Endothelial cell of umbilical vein (primary cell): ENCODE data around the gene CSF2. TPM values are rescaled to one million over a fixed set of nuclear protein-coding genes. Genes with fewer than 3 reads are reported as not detected.

ENCODE experiments used
- BruUV-seq: library from RNA; stranded (reverse); fragments of 400-500 nt; replicated peaks from 2 replicates; lab custom pipeline; 2021; lab: Mats Ljungman, UMichigan
- CTCF ChIA-PET: fragments of 300-600, 350-600 bp; sonication (Branson Sonifier 250); formaldehyde crosslinking; loops from one replicate; lab custom pipeline; 2021; ENCODE audit warnings: antibody characterized with exemption, inconsistent platforms; lab: Charles Lee
- POLR2A ChIA-PET: fragments of 300-600, 350-600 bp; sonication (Branson Sonifier 250); formaldehyde crosslinking; loops from one replicate; lab custom pipeline; 2021; ENCODE audit warnings: antibody characterized with exemption, inconsistent platforms; lab: Charles Lee
- DNase-seq: peaks from one replicate; pipeline ENCODE4 v3.0.0-alpha.2; 2011; ENCODE audit warnings: low read depth, low spot score
- FAIRE-seq: peaks from 2 replicates; lab custom pipeline; 2011; peaks lifted over from hg19 to GRCh38; lab: Jason Lieb, UNC
- H2AFZ ChIP-seq: 2 replicates; pipeline ENCODE4 v1.6.0; 2012; ENCODE audit warnings: low read depth, low read length, control low read depth, inconsistent platforms
- H3K27ac ChIP-seq: 2 replicates; pipeline ENCODE4 v1.5.1; 2011; ENCODE audit warnings: low read depth, mild to moderate bottlenecking, control low read depth, low read length, moderate library complexity; ENCODE audit not compliant: insufficient read depth
- H3K27me3 ChIP-seq, 2 experiments: 2 replicates each; pipeline versions ENCODE4 v1.6.0 to v1.6.1; 2011; ENCODE audit warnings: low read length in 2 of 2, mixed read lengths in 1 of 2; ENCODE audit not compliant: control insufficient read depth in 2 of 2, insufficient read depth in 2 of 2
- H3K36me3 ChIP-seq, 2 experiments: 2 replicates in 1 of 2; 3 replicates in 1 of 2; pipeline ENCODE4 v1.5.1; 2011; ENCODE audit warnings: low read length in 2 of 2, mild to moderate bottlenecking in 1 of 2, moderate library complexity in 1 of 2; ENCODE audit not compliant: control insufficient read depth in 2 of 2, insufficient read depth in 2 of 2; ENCODE audit errors: extremely low read depth in 1 of 2
- H3K4me1 ChIP-seq: 3 replicates; pipeline ENCODE4 v1.5.1; 2011; ENCODE audit warnings: mild to moderate bottlenecking, low read length; ENCODE audit not compliant: control insufficient read depth, insufficient read depth; ENCODE audit errors: extremely low read depth
- H3K4me2 ChIP-seq: 2 replicates; pipeline ENCODE4 v1.6.1; 2011; ENCODE audit warnings: low read length, control low read depth, mixed read lengths; ENCODE audit not compliant: insufficient read depth
- H3K4me3 ChIP-seq, 3 experiments: fragments of 200-600 bp in 1 of 3; sonication (generic), shearing (Covaris generic) in 1 of 3; replicated peaks in 1 of 3; 2 replicates each; pipeline ENCODE4 v1.5.1; 2011 to 2016; ENCODE audit warnings: control low read depth in 3 of 3, low read length in 3 of 3, mild to moderate bottlenecking in 2 of 3, inconsistent platforms in 1 of 3, low read depth in 1 of 3, moderate library complexity in 1 of 3; ENCODE audit not compliant: insufficient read depth in 1 of 3
- H3K79me2 ChIP-seq: 2 replicates; pipeline ENCODE4 v1.6.0; 2012; ENCODE audit warnings: low read length, inconsistent platforms; ENCODE audit not compliant: control insufficient read depth, insufficient read depth
- H3K9ac ChIP-seq: replicated peaks from 2 replicates; pipeline ENCODE3; 2011; ENCODE audit warnings: low read length, control low read depth; ENCODE audit not compliant: insufficient read depth; ENCODE audit errors: extremely low read depth
- H3K9me1 ChIP-seq: replicated peaks from 3 replicates; pipeline ENCODE4 v1.6.0; 2011; ENCODE audit warnings: mild to moderate bottlenecking, low read length; ENCODE audit not compliant: control insufficient read depth, insufficient read depth; ENCODE audit errors: extremely low read depth
- H3K9me3 ChIP-seq: replicated peaks from 2 replicates; pipeline ENCODE4 v1.5.1; 2012; ENCODE audit warnings: low read length, inconsistent platforms; ENCODE audit not compliant: control insufficient read depth, insufficient read depth
- H4K20me1 ChIP-seq: replicated peaks from 2 replicates; pipeline ENCODE3; 2011; ENCODE audit warnings: mild to moderate bottlenecking, low read length; ENCODE audit not compliant: control insufficient read depth, insufficient read depth; ENCODE audit errors: extremely low read depth
- CTCF ChIP-seq, 2 donors: IDR thresholded peaks; 1 replicate in 1 of 2; 2 replicates in 1 of 2; pipeline ENCODE4 v1.5.1; 2011; ENCODE audit warnings: low read length in 2 of 2, mild to moderate bottlenecking in 2 of 2, moderate library complexity in 2 of 2, control low read depth in 1 of 2, inconsistent platforms in 1 of 2, low read depth in 1 of 2; ENCODE audit not compliant: insufficient read depth in 1 of 2; ENCODE audit errors: extremely low read depth in 1 of 2
- EZH2 ChIP-seq: IDR thresholded peaks from 2 replicates; pipeline ENCODE4 v1.6.1; 2012; ENCODE audit warnings: borderline replicate concordance, low read depth, mild to moderate bottlenecking, moderate library complexity, low read length, inconsistent platforms; ENCODE audit not compliant: severe bottlenecking
- FOS ChIP-seq: IDR thresholded peaks from 2 replicates; pipeline ENCODE4 v1.6.1; 2011; ENCODE audit warnings: mild to moderate bottlenecking, low read length, moderate library complexity, borderline replicate concordance; ENCODE audit not compliant: insufficient read depth
- GATA2 ChIP-seq: IDR thresholded peaks from 2 replicates; pipeline ENCODE4 v1.7.0; 2011; ENCODE audit warnings: low read depth, mild to moderate bottlenecking, moderate library complexity, mixed read lengths, low read length; ENCODE audit not compliant: insufficient read length, insufficient read depth
- JUN ChIP-seq: IDR thresholded peaks from 2 replicates; pipeline ENCODE4 v1.6.1; 2011; ENCODE audit warnings: borderline replicate concordance, low read depth; ENCODE audit not compliant: insufficient read length, insufficient read depth
- MAX ChIP-seq: IDR thresholded peaks from 2 replicates; pipeline ENCODE4 v1.6.1; 2011; ENCODE audit not compliant: insufficient read depth, insufficient read length
- MYC ChIP-seq: IDR thresholded peaks from one replicate; pipeline ENCODE4 v1.6.1; 2011; ENCODE audit warnings: mild to moderate bottlenecking, low read depth, low read length
- POLR2A ChIP-seq: IDR thresholded peaks from 2 replicates; pipeline ENCODE4 v1.6.1; 2012; ENCODE audit warnings: low read depth, mild to moderate bottlenecking, control low read depth, low read length
- POLR2AphosphoS5 ChIP-seq: IDR thresholded peaks from 2 replicates; pipeline ENCODE4 v1.6.1; 2012; ENCODE audit warnings: low read depth, mild to moderate bottlenecking, control low read depth, low read length, moderate library complexity; ENCODE audit not compliant: insufficient read depth
- dilution Hi-C: fragments of 300-500 bp; cut with MboI; formaldehyde crosslinking; loops from one replicate; pipeline ENCODE4 v1.15.0; 2019; ENCODE audit warnings: low sequenced_read_pairs; ENCODE audit not compliant: extremely low pct_ligation_motif_present
- intact Hi-C: fragments of 100-400 bp; cut with micrococcal nuclease; formaldehyde crosslinking; loops from one replicate; pipeline ENCODE4 v1.10.0; 2022
- polyA plus RNA-seq, 4 experiments: library from polyadenylated mRNA; depleted of rRNA in 3 of 4; stranded (reverse) in 3 of 4; unstranded in 1 of 4; fragments of >200 nt; gene quantifications; 2 replicates each; pipeline versions ENCODE4 v1.2.1 to v1.2.3, GENCODE V29; 2011 to 2012; ENCODE audit warnings: missing spikeins in 1 of 4
- total RNA-seq: library from RNA; stranded (reverse); gene quantifications from 2 replicates; pipeline ENCODE4 v1.2.3, GENCODE V29; 2021

CSF2 gene
- total and polyA plus RNA-seq, 2 donors (not counting 3 experiments of a cell fraction or from before 2014, with no cell fraction given), result not detected

DNA sequence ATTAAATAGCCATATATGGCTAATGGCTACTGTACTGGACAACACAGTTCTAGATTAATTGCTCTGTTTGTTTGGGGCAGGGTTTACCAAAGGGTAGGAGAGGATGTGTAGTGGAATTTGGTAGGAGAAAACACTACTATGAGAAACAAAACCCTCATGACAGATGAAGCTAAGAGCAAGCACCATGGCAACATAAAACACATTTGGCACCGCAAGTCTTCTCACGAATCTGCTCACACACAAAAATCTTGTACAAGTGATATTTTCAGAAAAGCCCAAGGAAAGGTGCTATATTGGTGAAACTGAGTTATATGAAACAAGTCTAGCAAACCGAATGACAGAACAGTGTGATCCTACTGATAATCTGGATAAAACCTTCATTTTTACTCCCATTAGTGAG is 38.5 kb downstream of the CSF2 start:
- FAIRE-seq, result no peak
- Histone ChIP-seq H3K27me3 (peaks cover 2 to 4% of the 10 kb centered on the region in 2 experiments), H3K4me3 (no peak overlapping the region), H2AFZ (no peak overlapping the region), H3K9me1 (no peaks in the 10 kb centered on the region), H3K9ac (no peak overlapping the region), H3K9me3 (no peaks in the 10 kb centered on the region), H3K27ac (no peak overlapping the region), H3K4me2 (no peak overlapping the region), H4K20me1 (no peaks in the 10 kb centered on the region), H3K36me3 (no peaks in the 10 kb centered on the region), H3K79me2 (no peaks in the 10 kb centered on the region), H3K4me1 (no peaks in the 10 kb centered on the region)
- dilution Hi-C loops, result no loop called here
- intact Hi-C loops, result no loop called here
- TF ChIP-seq GATA2 (no peak), POLR2A (no peak), MYC (no peak), FOS (no peak), MAX (no peak), JUN (no peak), EZH2 (no peak), POLR2AphosphoS5 (no peak), CTCF (IDR thresholded peaks at IDR 0.05; ENCODE audit: extremely low read depth in 1 of 2, insufficient read depth in 1 of 2, low read depth in 1 of 2, low read length in 2 of 2) (no peak)
- no peak for DNase-seq
- CTCF ChIA-PET, result interaction anchor here (0.7 kb wide), 1 partner anchor 22 kb away, joined by 3 read pairs; no protein-coding TSS in a partner anchor
- no TSS peak for BruUV-seq
- POLR2A ChIA-PET, result no interaction called here
